Naive thymus-derived CD4-positive, alpha-beta T cell (primary cell): ENCODE data around the gene NDUFC1. TPM values are rescaled to one million over a fixed set of nuclear protein-coding genes. Genes with fewer than 3 reads are reported as not detected.

ENCODE experiments used
- ATAC-seq: fragments of 150-1000 bp; cut with Tn5 transposase; 2 replicates; pipeline ENCODE4 v1.10.0; 2021; ENCODE audit warnings: mild to moderate bottlenecking, moderate library complexity
- CTCF ChIA-PET: fragments of 350-600 bp; sonication (Branson Sonifier 250); formaldehyde crosslinking; loops from one replicate; lab custom pipeline; 2021; ENCODE audit warnings: antibody characterized with exemption; lab: Charles Lee
- POLR2A ChIA-PET: fragments of 350-600 bp; sonication (Branson Sonifier 250); formaldehyde crosslinking; loops from one replicate; lab custom pipeline; 2021; ENCODE audit warnings: antibody characterized with exemption, inconsistent platforms; lab: Charles Lee
- DNase-seq, 9 donors: peaks; one replicate each; pipeline versions ENCODE4 v3.0.0 to v3.0.0-alpha.2; 2020 to 2022; ENCODE audit warnings: mixed read lengths in 1 of 9
- H3K27ac ChIP-seq: one replicate; pipeline ENCODE4 v1.7.0; 2013; ENCODE audit warnings: mild to moderate bottlenecking, low read depth, low read length, moderate library complexity
- H3K27me3 ChIP-seq, 2 donors: one replicate each; pipeline ENCODE4 v1.7.0; 2013; ENCODE audit warnings: low read length in 2 of 2, mild to moderate bottlenecking in 2 of 2, moderate library complexity in 2 of 2; ENCODE audit not compliant: control insufficient read depth in 2 of 2, insufficient read depth in 2 of 2
- H3K36me3 ChIP-seq, 3 experiments: 1 replicate in 2 of 3; 2 replicates in 1 of 3; pipeline ENCODE4 v1.7.0; 2013; ENCODE audit warnings: low read length in 3 of 3, mild to moderate bottlenecking in 3 of 3, moderate library complexity in 1 of 3; ENCODE audit not compliant: insufficient read depth in 3 of 3, control insufficient read depth in 2 of 3
- H3K4me1 ChIP-seq, 2 donors: one replicate each; pipeline ENCODE4 v1.7.0; 2013; ENCODE audit warnings: low read length in 2 of 2, mild to moderate bottlenecking in 2 of 2, moderate library complexity in 1 of 2; ENCODE audit not compliant: control insufficient read depth in 2 of 2, insufficient read depth in 2 of 2
- H3K4me3 ChIP-seq: 2 replicates; pipeline ENCODE4 v1.7.0; 2013; ENCODE audit warnings: mild to moderate bottlenecking, low read length
- H3K9me3 ChIP-seq, 3 experiments: 1 replicate in 2 of 3; 2 replicates in 1 of 3; pipeline ENCODE4 v1.7.0; 2013; ENCODE audit warnings: low read length in 3 of 3; ENCODE audit not compliant: control insufficient read depth in 2 of 3
- H3K27ac Mint-ChIP-seq, 9 donors: one replicate each; pipeline ENCODE4 v1.8.0; 2020 to 2022; ENCODE audit warnings: mixed read lengths in 9 of 9, mild to moderate bottlenecking in 8 of 9, moderate library complexity in 5 of 9, inconsistent platforms in 2 of 9
- H3K27me3 Mint-ChIP-seq, 5 donors: one replicate each; pipeline ENCODE4 v1.8.0; 2021 to 2022; ENCODE audit warnings: mixed read lengths in 5 of 5, mild to moderate bottlenecking in 1 of 5
- H3K36me3 Mint-ChIP-seq, 5 donors: one replicate each; pipeline ENCODE4 v1.8.0; 2020 to 2022; ENCODE audit warnings: mixed read lengths in 5 of 5, mild to moderate bottlenecking in 3 of 5, inconsistent platforms in 1 of 5
- H3K4me1 Mint-ChIP-seq, 7 donors: one replicate each; pipeline ENCODE4 v1.8.0; 2020 to 2022; ENCODE audit warnings: mixed read lengths in 7 of 7, mild to moderate bottlenecking in 3 of 7, inconsistent platforms in 1 of 7
- H3K4me3 Mint-ChIP-seq, 10 donors: one replicate each; pipeline ENCODE4 v1.8.0; 2020 to 2022; ENCODE audit warnings: mild to moderate bottlenecking in 10 of 10, mixed read lengths in 10 of 10, moderate library complexity in 6 of 10, inconsistent platforms in 2 of 10
- H3K9me3 Mint-ChIP-seq, 11 donors: one replicate each; pipeline ENCODE4 v1.8.0; 2020 to 2022; ENCODE audit warnings: mixed read lengths in 11 of 11, mild to moderate bottlenecking in 4 of 11, inconsistent platforms in 1 of 11, moderate library complexity in 1 of 11
- intact Hi-C, 2 donors: fragments of 100-400 bp; cut with micrococcal nuclease; formaldehyde crosslinking; loops; one replicate each; pipeline ENCODE4 v1.15.1; 2023
- polyA plus RNA-seq, 2 donors: library from polyadenylated mRNA; unstranded; fragments of 300-500 nt; fragmentation: Illumina TruSeq; gene quantifications; one replicate each; pipeline ENCODE4 v1.2.3, GENCODE V29; 2021
- total RNA-seq, 6 experiments: library from RNA in 5 of 6; stranded (reverse) in 5 of 6; gene quantifications; 1 replicate in 5 of 6; 2 replicates in 1 of 6; pipeline ENCODE4 v1.2.3 and lab custom pipeline; 2021 to 2026

The NDUFC1 gene
- total and polyA plus RNA-seq, 7 experiments from 2014 or later = 19.4 to 193 (median 28.2) TPM

GRCh38 chr4:139304920-139305319, 2.6 kb upstream of the NDUFC1 start:
- intact Hi-C loops = loop anchor here (5.0 to 10.0 kb wide), 7 partner anchors 32 to 1920 kb away; partner anchors contain the start of genes ELMOD2 (in 1 of the 2), MAML3 (in 1 of the 2), SLC7A11 (in 1 of the 2) and ZNF330 (in 1 of the 2)
- Histone ChIP-seq H3K4me3 (no peak overlapping the region), H3K4me1 (peaks cover 17 to 26% of the 10 kb centered on the region in 2 donors), H3K27me3 (no peaks in the 10 kb centered on the region), H3K27ac (no peak overlapping the region), H3K36me3 (peaks cover 0 to 7% (median 0%) of the 10 kb centered on the region in 3 experiments), H3K9me3 (no peaks in the 10 kb centered on the region)
- Mint-ChIP-seq H3K9me3 (peaks cover 0 to 4% (median 0%) of the 10 kb centered on the region in 11 donors), H3K4me1 (peaks cover 22 to 88% (median 63%) of the 10 kb centered on the region in 7 donors), H3K27me3 (no peaks in the 10 kb centered on the region), H3K4me3 (peak overlapping the region in 5 of 10 donors; percentile 17 to 49 (median 41)), H3K36me3 (peaks cover 8 to 27% (median 19%) of the 10 kb centered on the region in 5 donors), H3K27ac (peak overlapping the region in 5 of 9 donors; percentile 36 to 86 (median 73))
- CTCF ChIA-PET = interaction anchor here (0.6 to 1.8 kb wide), 4 partner anchors 9 to 122 kb away, joined by 3 to 5 read pairs (median 4); no protein-coding TSS in a partner anchor
- no peak for DNase-seq
- no peak for ATAC-seq
- POLR2A ChIA-PET = interaction anchor here (0.7 kb wide), 1 partner anchor 38 kb away, joined by 8 read pairs; no protein-coding TSS in a partner anchor

GRCh38 chr4:139301113-139301820, 1.0 kb downstream of the NDUFC1 start, which contains the start of gene NAA15:
TSS of gene NAA15 (plus strand) at chr4:139301505. CDS start at chr4:139301778, 273 bp downstream.
- intact Hi-C loops = loop anchor here (1.0 to 10.0 kb wide), 16 partner anchors 36 to 1924 kb away; partner anchors contain the start of genes ELMOD2 (in 2 of the 2), MAML3 (in 2 of the 2), NOCT (in 2 of the 2) and SETD7 (in 2 of the 2)
- peaks cover 17 to 76% (median 58%) of the 10 kb centered on the region in 7 donors for H3K4me1 Mint-ChIP-seq

GRCh38 chr4:139300431-139301112, 1.7 kb downstream of the NDUFC1 start:
- peak; percentile 11 for ATAC-seq
- POLR2A ChIA-PET = interaction anchor here (0.7 to 3.3 kb wide), 19 partner anchors 8 to 1223 kb away, joined by 3 to 36 read pairs (median 5); partner anchors contain the start of genes ELF2, ELMOD2, NOCT and RAB33B
- CTCF ChIA-PET = interaction anchor here (0.7 to 1.9 kb wide), 6 partner anchors 121 to 270 kb away, joined by 3 to 6 read pairs (median 4); no protein-coding TSS in a partner anchor
- Histone ChIP-seq H3K4me1 (peaks cover 25 to 34% of the 10 kb centered on the region in 2 donors), H3K9me3 (no peaks in the 10 kb centered on the region), H3K27me3 (no peaks in the 10 kb centered on the region), H3K27ac (peak overlapping the region; percentile 92), H3K4me3 (peak overlapping the region; percentile 83), H3K36me3 (peaks cover 0 to 7% (median 0%) of the 10 kb centered on the region in 3 experiments)
- no peaks in the 10 kb centered on the region for H3K27me3 Mint-ChIP-seq
- intact Hi-C loops = loop anchor here (1.0 to 10.0 kb wide), 16 partner anchors 37 to 1924 kb away; partner anchors contain the start of genes ELMOD2 (in 2 of the 2), MAML3 (in 2 of the 2), NOCT (in 2 of the 2) and SETD7 (in 2 of the 2)
- peaks cover 13 to 76% (median 61%) of the 10 kb centered on the region in 7 donors for H3K4me1 Mint-ChIP-seq
- peak in 1 of 9 donors; percentile 22 for DNase-seq
- H3K9me3 Mint-ChIP-seq = peaks cover 0 to 4% (median 0%) of the 10 kb centered on the region in 11 donors
- peaks cover 8 to 14% (median 9%) of the 10 kb centered on the region in 5 donors for H3K36me3 Mint-ChIP-seq
- peak overlapping the region; percentile 96 to 100 (median 100) for H3K4me3 Mint-ChIP-seq
- peak overlapping the region; percentile 97 to 100 (median 99) for H3K27ac Mint-ChIP-seq

More at GRCh38 chr4:139301113-139301820, 1.0 kb downstream of the NDUFC1 start, which contains the start of gene NAA15:
- peak; percentile 95 for ATAC-seq
- ChIA-PET CTCF (interaction anchor here (0.7 to 1.9 kb wide), 6 partner anchors 20 to 271 kb away, joined by 3 to 6 read pairs (median 3); no protein-coding TSS in a partner anchor), POLR2A (interaction anchor here (0.6 to 3.3 kb wide), 20 partner anchors 9 to 1223 kb away, joined by 3 to 36 read pairs (median 4); partner anchors contain the start of genes ELF2, ELMOD2, NOCT and RAB33B)
- H3K36me3 Mint-ChIP-seq = peaks cover 8 to 18% (median 14%) of the 10 kb centered on the region in 5 donors
- Histone ChIP-seq H3K4me3 (peak within 1 kb of the TSS; percentile 83), H3K36me3 (peaks cover 0 to 7% (median 0%) of the 10 kb centered on the region in 3 experiments), H3K9me3 (no peaks in the 10 kb centered on the region), H3K4me1 (peaks cover 22 to 28% of the 10 kb centered on the region in 2 donors), H3K27me3 (no peaks in the 10 kb centered on the region), H3K27ac (peak within 1 kb of the TSS; percentile 92)
- H3K27me3 Mint-ChIP-seq = no peaks in the 10 kb centered on the region
- H3K4me3 Mint-ChIP-seq = peak within 1 kb of the TSS; percentile 96 to 100 (median 100)
- DNase-seq = peak; percentile 88 to 99 (median 97)
- peak within 1 kb of the TSS; percentile 97 to 100 (median 99) for H3K27ac Mint-ChIP-seq
- H3K9me3 Mint-ChIP-seq = peaks cover 0 to 4% (median 0%) of the 10 kb centered on the region in 11 donors

GRCh38 chr4:139299536-139299935, 2.7 kb downstream of the NDUFC1 start:
- Histone ChIP-seq H3K27me3 (no peaks in the 10 kb centered on the region), H3K9me3 (no peaks in the 10 kb centered on the region), H3K4me1 (peaks cover 25 to 37% of the 10 kb centered on the region in 2 donors), H3K4me3 (no peak overlapping the region), H3K27ac (no peak overlapping the region), H3K36me3 (peaks cover 0 to 13% (median 0%) of the 10 kb centered on the region in 3 experiments)
- H3K27me3 Mint-ChIP-seq = no peaks in the 10 kb centered on the region
- H3K27ac Mint-ChIP-seq = peak overlapping the region in 4 of 9 donors; percentile 97 to 100 (median 98)
- ATAC-seq (no peak), DNase-seq (no peak)
- peaks cover 0 to 4% (median 0%) of the 10 kb centered on the region in 11 donors for H3K9me3 Mint-ChIP-seq
- H3K36me3 Mint-ChIP-seq = peaks cover 0 to 10% (median 7%) of the 10 kb centered on the region in 5 donors
- H3K4me1 Mint-ChIP-seq = peaks cover 10 to 72% (median 57%) of the 10 kb centered on the region in 7 donors
- CTCF ChIA-PET = interaction anchor here (1.0 to 1.7 kb wide), 3 partner anchors 120 to 269 kb away, joined by 3 to 5 read pairs (median 4); no protein-coding TSS in a partner anchor
- intact Hi-C loops = loop anchor here in 1 of 2 donors (1.0 kb wide), 1 partner anchor 70 kb away; no protein-coding TSS in a partner anchor
- H3K4me3 Mint-ChIP-seq = peak overlapping the region in 6 of 10 donors; percentile 29 to 100 (median 99)
- POLR2A ChIA-PET = interaction anchor here (0.6 to 2.6 kb wide), 5 partner anchors 17 to 1224 kb away, joined by 3 to 36 read pairs (median 5); partner anchors contain the start of gene ELMOD2

GRCh38 chr4:139297001-139297410, 5.3 kb downstream of the NDUFC1 start:
- Mint-ChIP-seq H3K36me3 (peaks cover 4 to 12% (median 7%) of the 10 kb centered on the region in 5 donors), H3K9me3 (peaks cover 0 to 4% (median 0%) of the 10 kb centered on the region in 11 donors), H3K4me1 (peaks cover 7 to 68% (median 43%) of the 10 kb centered on the region in 7 donors), H3K27me3 (no peaks in the 10 kb centered on the region), H3K4me3 (peak overlapping the region in 1 of 10 donors; percentile 7), H3K27ac (peak overlapping the region in 1 of 9 donors; percentile 98)
- ATAC-seq (no peak), DNase-seq (no peak)
- Histone ChIP-seq H3K27me3 (no peaks in the 10 kb centered on the region), H3K9me3 (no peaks in the 10 kb centered on the region), H3K36me3 (peaks cover 0 to 21% (median 8%) of the 10 kb centered on the region in 3 experiments), H3K4me1 (peaks cover 17 to 28% of the 10 kb centered on the region in 2 donors), H3K4me3 (no peak overlapping the region), H3K27ac (no peak overlapping the region)
- CTCF ChIA-PET = interaction anchor here (0.6 to 4.0 kb wide), 5 partner anchors 8 to 266 kb away, joined by 4 to 42 read pairs (median 7); no protein-coding TSS in a partner anchor
- POLR2A ChIA-PET = interaction anchor here (0.6 to 1.8 kb wide), 6 partner anchors 17 to 282 kb away, joined by 3 to 7 read pairs (median 3); partner anchors contain the start of gene MGARP
- intact Hi-C loops = no loop called here
